Neural cell (in vitro differentiated cells): Measurements from ENCODE around the gene LRRC36. TPM values are rescaled to one million over a fixed set of nuclear protein-coding genes. Genes with fewer than 3 reads are reported as not detected.

Experiments
- H2AFZ ChIP-seq: fragments of 200-600, 300-800 bp; sonication (generic), shearing (Covaris generic); 2 replicates; pipeline ENCODE4 v1.6.0; 2014; ENCODE audit warnings: low read depth, mild to moderate bottlenecking, antibody characterized with exemption, low read length, moderate library complexity
- H3F3A ChIP-seq: fragments of 200-600 bp; shearing (Covaris generic); 2 replicates; pipeline ENCODE4 v1.6.1; 2016; ENCODE audit warnings: mild to moderate bottlenecking, moderate library complexity, mixed read lengths, antibody characterized with exemption, low read length; ENCODE audit not compliant: insufficient read depth, poor library complexity, severe bottlenecking
- H3K27ac ChIP-seq: fragments of 200-600, 300-800 bp; sonication (generic), shearing (Covaris generic); 2 replicates; pipeline ENCODE4 v1.5.1; 2014; ENCODE audit warnings: mild to moderate bottlenecking, low read length, moderate library complexity
- H3K27me3 ChIP-seq: fragments of 300-800, 200-600 bp; sonication (generic), shearing (Covaris generic); 2 replicates; pipeline ENCODE4 v1.6.0; 2014; ENCODE audit warnings: mild to moderate bottlenecking, low read depth, low read length, moderate library complexity; ENCODE audit not compliant: insufficient read depth
- H3K36me3 ChIP-seq: fragments of 300-800, 200-600 bp; sonication (generic), shearing (Covaris generic); 2 replicates; pipeline ENCODE4 v1.5.1; 2014; ENCODE audit warnings: mild to moderate bottlenecking, antibody characterized with exemption, low read length, moderate library complexity; ENCODE audit not compliant: insufficient read depth
- H3K4me2 ChIP-seq: fragments of 300-800, 200-600 bp; sonication (generic), shearing (Covaris generic); 2 replicates; pipeline ENCODE4 v1.6.0; 2014; ENCODE audit warnings: mild to moderate bottlenecking, low read length
- H3K4me3 ChIP-seq: fragments of 300-800, 200-600 bp; sonication (generic), shearing (Covaris generic); 2 replicates; pipeline ENCODE4 v1.5.1; 2014; ENCODE audit warnings: mild to moderate bottlenecking, low read length, moderate library complexity
- H3K79me2 ChIP-seq: fragments of 200-600 bp; shearing (Covaris generic); replicated peaks from 2 replicates; pipeline ENCODE4 v1.6.0; 2014; ENCODE audit warnings: mild to moderate bottlenecking, low read length, moderate library complexity; ENCODE audit not compliant: insufficient read depth
- H3K9ac ChIP-seq: fragments of 300-800, 200-600 bp; sonication (generic), shearing (Covaris generic); 2 replicates; pipeline ENCODE4 v1.6.1; 2016; ENCODE audit warnings: mild to moderate bottlenecking, low read length, mixed read lengths
- H3K9me2 ChIP-seq: fragments of 200-600 bp; shearing (Covaris generic); 2 replicates; pipeline ENCODE4 v1.6.1; 2016; ENCODE audit warnings: mild to moderate bottlenecking, low read length, mixed read lengths; ENCODE audit not compliant: insufficient read depth
- H3K9me3 ChIP-seq: fragments of 200-600, 300-800 bp; sonication (generic), shearing (Covaris generic); 2 replicates; pipeline ENCODE4 v1.6.1; 2016; ENCODE audit warnings: mild to moderate bottlenecking, mixed run types, low read length, moderate library complexity, mixed read lengths
- H4K20me1 ChIP-seq: fragments of 200-600 bp; shearing (Covaris generic); 2 replicates; pipeline ENCODE4 v1.6.1; 2016; ENCODE audit warnings: mild to moderate bottlenecking, mixed run types; ENCODE audit not compliant: insufficient read depth
- EP300 ChIP-seq: fragments of 450-650 bp; conservative IDR thresholded peaks from 2 replicates; pipeline ENCODE4 v1.6.1; 2014; ENCODE audit warnings: antibody characterized with exemption, mild to moderate bottlenecking, moderate library complexity; ENCODE audit not compliant: poor library complexity, severe bottlenecking
- EZH2 ChIP-seq: fragments of 200-600, 300-800 bp; shearing (Covaris generic), sonication (generic); IDR thresholded peaks from 2 replicates; pipeline ENCODE4 v1.6.1; 2014; ENCODE audit warnings: antibody characterized with exemption, low read length, borderline replicate concordance, mild to moderate bottlenecking; ENCODE audit not compliant: insufficient read depth, poor library complexity, severe bottlenecking
- MXI1 ChIP-seq: fragments of 450-650 bp; conservative IDR thresholded peaks from 2 replicates; pipeline ENCODE4 v1.6.1; 2014; ENCODE audit warnings: antibody characterized with exemption, mild to moderate bottlenecking; ENCODE audit not compliant: poor library complexity, severe bottlenecking
- POLR2AphosphoS5 ChIP-seq: IDR thresholded peaks from 2 replicates; pipeline ENCODE4 v1.6.1; 2012
- RAD21 ChIP-seq: fragments of 450-650 bp; conservative IDR thresholded peaks from 2 replicates; pipeline ENCODE4 v1.6.1; 2014; ENCODE audit warnings: antibody characterized with exemption, mild to moderate bottlenecking, moderate library complexity
- REST ChIP-seq: IDR thresholded peaks from 2 replicates; pipeline ENCODE4 v1.6.1; 2012; ENCODE audit warnings: borderline replicate concordance
- SMC3 ChIP-seq: fragments of 450-650 bp; conservative IDR thresholded peaks from 2 replicates; pipeline ENCODE4 v1.6.1; 2014; ENCODE audit warnings: antibody characterized with exemption, mild to moderate bottlenecking, moderate library complexity; ENCODE audit not compliant: poor library complexity
- TAF1 ChIP-seq: IDR thresholded peaks from 2 replicates; pipeline ENCODE4 v1.6.1; 2012; ENCODE audit warnings: low read depth
- polyA plus RNA-seq: library from polyadenylated mRNA; depleted of rRNA; stranded (reverse); fragments of >200 nt; gene quantifications from 2 replicates; pipeline ENCODE4 v1.2.3, GENCODE V29; 2014
- TF ChIP-seq, protein P1 (sequence below): fragments of 450-650 bp; IDR thresholded peaks from 2 replicates; pipeline ENCODE4 v1.5.1; 2014; ENCODE audit warnings: antibody characterized with exemption, mild to moderate bottlenecking, moderate library complexity; ENCODE audit not compliant: poor library complexity, severe bottlenecking

Gene LRRC36
- polyA plus RNA-seq, 1 donor from 2014 or later, result 1.6 TPM

GRCh38 chr16:67336116-67336515 lies 9.5 kb downstream of the LRRC36 start:
- Histone ChIP-seq H3K36me3 (no peaks in the 10 kb centered on the region), H3K27me3 (no peaks in the 10 kb centered on the region), H3K27ac (no peak overlapping the region), H3K9me2 (no peaks in the 10 kb centered on the region), H3K9ac (no peak overlapping the region), H3K79me2 (no peaks in the 10 kb centered on the region), H3K9me3 (no peaks in the 10 kb centered on the region), H3F3A (no peaks in the 10 kb centered on the region), H4K20me1 (no peaks in the 10 kb centered on the region), H2AFZ (no peak overlapping the region), H3K4me2 (no peak overlapping the region), H3K4me3 (no peak overlapping the region)
- no peak for TF ChIP-seq POLR2AphosphoS5
- TF ChIP-seq, protein P1, sequence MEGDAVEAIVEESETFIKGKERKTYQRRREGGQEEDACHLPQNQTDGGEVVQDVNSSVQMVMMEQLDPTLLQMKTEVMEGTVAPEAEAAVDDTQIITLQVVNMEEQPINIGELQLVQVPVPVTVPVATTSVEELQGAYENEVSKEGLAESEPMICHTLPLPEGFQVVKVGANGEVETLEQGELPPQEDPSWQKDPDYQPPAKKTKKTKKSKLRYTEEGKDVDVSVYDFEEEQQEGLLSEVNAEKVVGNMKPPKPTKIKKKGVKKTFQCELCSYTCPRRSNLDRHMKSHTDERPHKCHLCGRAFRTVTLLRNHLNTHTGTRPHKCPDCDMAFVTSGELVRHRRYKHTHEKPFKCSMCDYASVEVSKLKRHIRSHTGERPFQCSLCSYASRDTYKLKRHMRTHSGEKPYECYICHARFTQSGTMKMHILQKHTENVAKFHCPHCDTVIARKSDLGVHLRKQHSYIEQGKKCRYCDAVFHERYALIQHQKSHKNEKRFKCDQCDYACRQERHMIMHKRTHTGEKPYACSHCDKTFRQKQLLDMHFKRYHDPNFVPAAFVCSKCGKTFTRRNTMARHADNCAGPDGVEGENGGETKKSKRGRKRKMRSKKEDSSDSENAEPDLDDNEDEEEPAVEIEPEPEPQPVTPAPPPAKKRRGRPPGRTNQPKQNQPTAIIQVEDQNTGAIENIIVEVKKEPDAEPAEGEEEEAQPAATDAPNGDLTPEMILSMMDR, result no peak
- TF ChIP-seq RAD21, result no peak
- TF ChIP-seq MXI1, result no peak
- no peak for TF ChIP-seq EZH2
- no peak for TF ChIP-seq TAF1
- no peak for TF ChIP-seq SMC3
- TF ChIP-seq REST, result no peak
- no peak for TF ChIP-seq EP300

GRCh38 chr16:67336648-67337047 lies 10.0 kb downstream of the LRRC36 start:
- Histone ChIP-seq H3K9ac (no peak overlapping the region), H4K20me1 (no peaks in the 10 kb centered on the region), H3K4me3 (no peak overlapping the region), H3K27ac (no peak overlapping the region), H2AFZ (no peak overlapping the region), H3K27me3 (no peaks in the 10 kb centered on the region), H3K36me3 (no peaks in the 10 kb centered on the region), H3K9me2 (no peaks in the 10 kb centered on the region), H3K4me2 (no peak overlapping the region), H3K9me3 (no peaks in the 10 kb centered on the region), H3K79me2 (no peaks in the 10 kb centered on the region), H3F3A (no peaks in the 10 kb centered on the region)
- TF ChIP-seq EZH2 (no peak), EP300 (no peak), RAD21 (no peak), REST (no peak), MXI1 (no peak), SMC3 (no peak), POLR2AphosphoS5 (no peak), TAF1 (no peak)
- TF ChIP-seq, protein P1, result no peak
